Endometrial microvascular endothelial cells (primary cell): Measurements from ENCODE around the gene HMGXB3. TPM values are rescaled to one million over a fixed set of nuclear protein-coding genes. Genes with fewer than 3 reads are reported as not detected.
"Not testable (repeated sequence)": the region's sequence is repeated elsewhere in the genome, so short reads cannot be mapped to it uniquely, and the experiment has no call there.

Experiments used
- in situ Hi-C: cut with HindIII; loops from 2 replicates; pipeline ENCODE4 v1.10.0; 2017; ENCODE audit warnings: low sequenced_read_pairs, low pct_unique_long_range_greater_than_20kb; ENCODE audit errors: inconsistent ontology term
- total RNA-seq: library from RNA; depleted of rRNA; stranded (reverse); fragments of >200 nt; gene quantifications from one replicate; pipeline ENCODE4 v1.2.3, GENCODE V29; 2015; ENCODE audit errors: inconsistent ontology term

HMGXB3 gene
- total RNA-seq, 1 donor from 2014 or later: 26.0 TPM

DNA sequence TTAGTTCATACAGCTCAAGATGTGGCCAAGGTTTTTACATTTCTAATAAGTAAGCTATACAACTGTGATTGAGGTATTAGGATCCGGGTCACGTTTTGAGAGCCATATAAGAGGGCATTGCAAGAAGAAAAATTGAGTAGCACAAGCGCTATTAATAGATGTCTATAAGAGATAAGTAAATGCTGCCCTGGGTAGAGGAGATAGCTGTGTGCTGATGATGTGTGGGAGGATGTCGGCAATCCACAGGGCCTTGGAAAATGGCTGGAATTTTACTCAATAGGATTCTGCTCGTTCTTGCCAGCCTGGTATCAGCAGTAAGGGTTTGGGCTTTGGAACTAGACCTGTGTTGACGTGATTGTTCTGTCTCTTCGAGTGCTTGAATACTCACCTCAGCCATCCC, 44.2 kb downstream of the HMGXB3 start:
- in situ Hi-C loops: no loop called here

DNA sequence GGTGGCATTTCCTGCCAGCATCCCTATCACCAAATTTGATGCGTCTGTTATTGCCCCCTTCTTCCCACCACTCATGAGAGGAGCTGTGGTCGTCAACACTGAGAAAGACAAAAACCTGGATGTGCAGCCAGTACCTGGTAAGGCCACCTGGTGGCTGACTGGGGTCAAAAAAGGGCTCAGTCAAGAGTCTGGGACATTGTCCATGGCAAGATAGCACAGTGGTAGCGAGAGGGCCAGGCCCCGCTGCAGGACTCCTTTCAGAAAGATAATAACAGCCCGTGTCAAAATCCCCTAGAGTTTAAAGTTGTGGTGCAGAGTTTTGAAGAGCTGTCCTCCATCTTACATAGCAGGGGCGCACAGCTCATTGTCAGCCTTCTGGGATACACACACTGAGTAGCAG, 45.0 kb downstream of the HMGXB3 start:
- in situ Hi-C loops: no loop called here

DNA sequence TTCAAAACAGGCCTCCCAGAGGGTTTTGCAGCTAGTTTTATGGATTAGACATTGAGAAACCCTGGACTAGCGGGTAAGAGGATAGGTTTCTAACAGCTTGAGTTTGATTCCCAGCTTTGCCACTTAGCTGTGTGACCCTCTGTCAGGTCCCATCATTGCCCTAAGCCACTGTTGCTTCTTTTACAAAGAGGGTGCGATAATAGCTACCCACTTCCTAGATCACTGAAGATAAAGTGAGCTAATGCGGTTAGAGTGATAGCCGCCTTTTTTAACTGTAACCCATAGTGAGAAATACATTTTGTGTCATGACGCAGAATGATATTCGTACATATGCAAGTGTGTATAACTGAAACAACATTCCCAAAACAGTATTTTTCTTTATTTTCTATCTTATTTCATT, 45.5 kb downstream of the HMGXB3 start:
- in situ Hi-C loops: no loop called here

DNA sequence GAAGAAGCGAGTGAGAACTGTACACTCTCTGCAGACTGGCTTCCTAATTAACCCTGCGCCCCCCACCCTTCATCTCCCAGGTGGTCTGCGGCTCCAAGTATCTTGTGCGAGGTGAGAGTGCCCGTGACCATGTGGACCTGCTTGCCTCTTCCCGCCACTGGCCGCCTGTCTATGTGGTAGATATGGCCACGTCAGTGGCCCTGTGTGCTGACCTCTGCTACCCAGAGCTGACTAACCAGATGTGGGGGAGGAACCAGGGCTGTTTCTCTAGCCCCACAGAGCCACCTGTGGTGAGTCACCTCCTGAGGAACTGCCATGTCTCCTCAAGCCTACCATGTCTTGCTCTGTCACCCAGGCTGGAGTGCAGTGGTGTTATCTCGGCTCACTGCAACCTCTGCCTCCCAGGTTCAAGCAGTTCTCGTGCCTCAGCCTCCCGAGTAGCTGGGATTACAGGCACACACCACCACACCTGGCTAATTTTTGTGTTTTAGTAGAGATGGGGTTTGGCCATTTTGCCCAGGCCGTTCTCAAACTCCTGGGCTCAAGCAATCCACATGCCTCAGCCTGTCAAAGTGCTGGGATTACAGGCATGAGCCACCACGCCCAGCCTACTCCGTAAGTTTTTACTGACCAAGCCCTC, 49.8 kb downstream of the HMGXB3 start:
- in situ Hi-C loops: not testable (repeated sequence)

GRCh38 chr5:150051657-150052195, 51.2 kb downstream of the HMGXB3 start:
- in situ Hi-C loops: no loop called here

- in situ Hi-C loops: no loop called here
These were observed 51.9 kb downstream of the HMGXB3 start for GRCh38 chr5:150052226-150052955.

DNA sequence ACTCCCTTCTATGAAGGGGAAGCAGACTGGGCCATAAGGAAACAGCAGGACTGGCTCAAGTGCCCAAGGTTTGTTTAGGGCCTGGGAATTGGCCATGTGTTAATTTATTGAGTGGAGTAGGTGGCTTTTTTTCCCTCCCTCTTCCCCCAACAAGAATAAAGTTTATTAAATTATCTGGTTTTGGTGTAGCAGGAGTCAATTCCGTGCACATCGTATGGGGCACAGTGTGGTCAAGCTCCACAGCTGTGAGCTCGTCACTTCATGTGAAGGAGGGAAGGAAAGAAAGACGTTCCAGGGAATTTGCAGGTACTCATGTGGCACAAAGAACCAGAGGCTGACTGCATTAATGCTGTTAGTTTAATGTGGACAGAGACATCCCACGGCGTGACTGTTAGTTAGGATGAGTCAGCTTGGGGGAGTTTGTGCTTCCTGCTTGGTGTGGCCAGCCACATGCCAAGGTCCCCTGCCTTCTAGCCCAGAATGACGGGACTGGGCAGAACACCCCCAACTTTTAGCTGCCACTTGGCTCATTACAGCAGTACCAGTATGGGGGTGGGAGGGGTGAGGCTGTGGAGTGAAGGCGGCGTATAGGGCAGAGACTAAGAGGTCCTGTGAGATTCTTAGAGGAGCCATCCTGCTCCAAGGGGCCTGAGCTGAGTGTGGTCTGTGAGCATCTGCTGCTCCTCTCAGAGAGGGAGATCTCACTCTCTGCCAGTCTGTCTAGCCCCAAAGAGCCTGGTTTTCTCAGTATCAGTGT, 52.6 kb downstream of the HMGXB3 start:
- in situ Hi-C loops: no loop called here

DNA sequence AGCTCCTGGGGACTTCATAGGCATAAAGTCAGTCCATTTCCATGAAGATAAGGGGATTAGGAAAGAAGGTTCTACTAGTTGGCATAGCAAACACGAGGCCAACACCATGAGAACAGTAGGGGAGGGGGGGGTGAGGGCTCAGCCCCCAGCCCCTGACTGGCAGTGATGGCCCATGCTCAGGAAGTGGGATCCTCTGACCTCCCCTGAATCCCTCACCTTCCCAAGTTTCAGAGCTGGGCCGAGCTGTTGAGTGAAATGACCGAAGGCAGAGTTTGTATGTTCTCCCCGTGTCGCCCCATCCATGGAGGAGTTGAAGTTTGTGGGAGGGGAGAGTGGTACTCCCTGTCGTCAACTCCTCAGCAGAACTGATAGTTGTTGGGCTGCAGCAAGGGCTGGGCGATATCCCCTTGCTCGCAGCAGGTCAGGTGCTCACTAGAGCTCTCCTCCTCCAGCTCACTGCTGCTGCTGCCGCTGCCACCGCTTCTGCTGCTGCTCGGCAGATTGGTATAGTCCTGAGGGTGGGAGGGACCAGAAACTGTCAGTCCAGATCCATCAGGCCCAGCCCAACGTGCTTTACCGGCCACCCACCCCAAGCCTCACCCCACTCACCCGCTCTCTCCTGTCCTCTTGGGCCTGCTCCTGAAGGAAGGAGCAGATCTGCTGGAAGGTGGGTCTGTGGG, 53.3 kb downstream of the HMGXB3 start:
- in situ Hi-C loops: no loop called here

DNA sequence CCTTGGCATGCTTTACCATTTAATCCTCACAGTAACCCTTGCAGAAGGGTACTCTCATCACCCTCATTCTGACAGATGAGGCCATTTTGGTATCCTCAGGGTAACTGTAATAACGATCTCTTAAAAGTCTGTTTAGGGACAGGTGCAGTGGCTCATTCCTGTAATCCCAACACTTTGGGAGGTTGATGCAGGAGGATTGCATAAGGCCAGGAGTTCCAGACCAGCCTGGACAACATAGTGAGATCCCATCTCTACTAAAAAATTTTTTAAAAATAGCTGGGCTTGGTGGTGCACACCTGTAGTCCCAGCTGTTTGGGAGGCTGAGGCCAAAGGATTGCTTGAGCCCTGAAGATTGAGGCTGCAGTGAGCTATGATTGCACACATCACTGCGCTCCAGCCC, 54.0 kb downstream of the HMGXB3 start:
- in situ Hi-C loops: no loop called here

DNA sequence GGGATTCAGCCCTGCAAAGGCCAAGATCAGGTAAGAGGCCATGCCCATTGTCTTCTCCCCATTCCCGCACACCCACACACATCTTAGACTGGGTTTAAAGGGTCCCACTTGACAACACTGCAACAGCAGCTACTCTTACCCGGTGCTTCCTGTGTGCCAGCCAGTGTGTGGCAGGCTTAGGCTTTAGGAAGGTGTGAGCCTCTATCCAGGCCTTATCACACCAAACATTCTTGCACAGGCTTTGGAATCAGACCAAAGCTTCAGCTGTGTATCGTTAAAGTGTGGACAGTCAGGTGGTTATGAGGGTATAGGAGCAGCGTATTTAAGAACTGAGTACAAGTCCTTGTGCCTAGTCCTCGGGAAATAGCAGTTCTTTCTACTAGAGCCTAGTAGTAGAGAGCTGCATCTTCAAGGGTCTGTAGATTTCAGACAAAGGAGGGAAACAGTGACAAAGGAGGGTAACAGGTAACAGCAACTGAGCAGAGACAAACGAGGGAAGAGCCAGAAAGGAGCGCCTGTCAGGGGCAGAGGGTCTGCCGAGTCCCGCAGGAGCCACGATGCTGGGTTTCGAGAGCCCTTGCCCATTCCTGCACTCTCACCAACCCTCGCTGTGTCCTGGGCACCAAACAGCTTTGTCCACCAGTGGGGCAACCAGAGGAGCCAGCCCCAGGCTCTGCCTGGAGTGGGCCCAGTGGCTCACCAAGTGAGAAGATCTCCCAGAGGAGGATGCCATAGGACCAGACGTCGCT, 55.0 kb downstream of the HMGXB3 start:
- in situ Hi-C loops: no loop called here

DNA sequence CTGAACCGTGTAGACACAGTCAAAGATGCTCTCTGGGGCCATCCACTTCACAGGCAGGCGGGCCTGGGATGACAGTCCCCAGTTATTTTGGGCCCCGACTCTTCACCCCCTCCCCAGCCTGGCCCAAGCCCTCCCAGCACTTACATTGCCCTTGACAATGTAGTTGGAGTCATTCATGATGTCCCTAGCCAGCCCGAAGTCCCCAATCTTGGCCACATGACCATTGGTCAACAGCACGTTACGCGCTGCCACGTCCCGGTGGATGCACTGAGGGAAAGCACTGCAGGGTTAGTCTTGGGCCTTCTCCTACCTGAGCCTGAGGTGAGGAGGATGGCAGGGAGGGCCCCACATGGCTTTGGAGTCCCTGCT, 55.5 kb downstream of the HMGXB3 start:
- in situ Hi-C loops: no loop called here

GRCh38 chr5:150057052-150057451, 56.5 kb downstream of the HMGXB3 start:
- in situ Hi-C loops: no loop called here

DNA sequence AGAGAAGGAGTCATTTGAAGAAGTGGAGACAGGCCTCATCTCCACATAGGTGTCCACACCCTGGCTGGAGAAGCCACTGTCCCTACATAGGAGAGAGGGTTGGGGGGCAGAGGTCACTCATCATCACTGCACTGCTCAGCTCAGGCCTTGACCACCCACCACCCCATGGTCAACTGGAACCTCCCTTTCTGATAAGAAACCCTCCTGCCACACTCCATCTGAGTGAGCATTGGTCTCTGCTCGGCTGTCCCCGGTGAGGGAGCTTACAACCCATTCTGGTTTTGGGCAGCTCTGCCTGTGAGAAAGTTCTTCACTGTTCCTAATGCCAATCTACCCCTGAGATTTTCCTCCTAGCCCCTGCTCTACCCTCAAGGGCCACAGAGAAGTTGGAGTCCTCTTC, 57.0 kb downstream of the HMGXB3 start:
- in situ Hi-C loops: no loop called here

DNA sequence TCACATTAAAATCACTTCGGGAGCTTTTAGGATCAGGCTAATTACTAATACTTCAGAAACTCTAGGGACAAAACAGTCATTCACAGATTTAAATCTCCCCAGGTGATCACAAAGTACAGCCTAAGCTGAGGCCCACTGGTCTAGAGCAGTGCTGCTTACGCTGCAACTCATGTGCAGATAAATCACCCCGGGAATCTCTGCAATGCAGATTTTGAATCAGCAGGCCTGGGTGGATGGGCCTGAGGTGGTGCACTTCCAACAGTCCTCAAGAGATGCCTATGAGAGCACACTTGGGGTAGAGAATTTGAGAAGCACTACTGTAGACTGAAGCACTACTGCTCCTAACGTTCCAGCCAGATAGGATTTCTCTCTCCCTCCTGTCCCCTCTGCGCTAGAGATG, 57.5 kb downstream of the HMGXB3 start:
- in situ Hi-C loops: no loop called here

- in situ Hi-C loops: no loop called here
These were observed 58.1 kb downstream of the HMGXB3 start for GRCh38 chr5:150058480-150059126.

- in situ Hi-C loops: no loop called here
These were observed 59.1 kb downstream of the HMGXB3 start for GRCh38 chr5:150059623-150060022.

DNA sequence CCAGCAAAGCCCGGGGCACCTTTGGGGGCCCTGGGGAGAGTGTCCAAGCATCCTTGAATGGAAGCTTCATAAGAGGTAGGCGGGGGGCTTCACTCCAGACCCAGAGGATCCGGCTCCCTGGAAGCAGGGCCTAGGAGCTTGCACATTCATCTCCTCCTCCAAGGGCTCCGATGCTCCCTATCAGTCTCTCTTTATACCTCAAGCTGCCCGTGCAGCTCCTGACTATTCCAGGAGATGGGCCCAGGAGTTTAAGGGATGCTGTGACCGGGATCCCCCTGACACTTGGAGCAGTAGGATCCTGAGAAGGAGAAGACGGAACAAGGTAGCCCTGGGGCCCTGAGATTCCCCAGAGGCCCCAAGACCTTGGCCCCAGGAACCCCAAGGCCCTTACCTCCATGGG, 59.9 kb downstream of the HMGXB3 start:
- in situ Hi-C loops: no loop called here

GRCh38 chr5:150061538-150061995, 61.0 kb downstream of the HMGXB3 start:
- in situ Hi-C loops: no loop called here
